Esophagus squamous epithelium (tissue), 5 donors: ENCODE data around the gene USP10. TPM values are rescaled to one million over a fixed set of nuclear protein-coding genes. Genes with fewer than 3 reads are reported as not detected.

Source experiments
- DNase-seq: peaks from one replicate; lab custom pipeline; 2025; lab: John Stamatoyannopoulos, UW
- H3K27ac ChIP-seq, 4 donors: fragments of 200-600 bp; sonication (generic); one replicate each; pipeline ENCODE4 v1.5.1; 2016 to 2019; ENCODE audit warnings: mild to moderate bottlenecking in 1 of 4
- H3K27me3 ChIP-seq, 4 donors: fragments of 200-600 bp; sonication (generic); 1 replicate in 3 of 4; 2 replicates in 1 of 4; pipeline versions ENCODE4 v1.5.1 to v1.6.0; 2017 to 2021; ENCODE audit warnings: antibody characterized with exemption in 1 of 4
- H3K36me3 ChIP-seq, 3 donors: fragments of 200-600 bp; sonication (generic); one replicate each; pipeline ENCODE4 v1.5.1; 2016 to 2019
- H3K4me1 ChIP-seq, 3 donors: fragments of 200-600 bp; sonication (generic); one replicate each; pipeline ENCODE4 v1.5.1; 2017 to 2019
- H3K4me3 ChIP-seq, 4 donors: fragments of 200-600 bp; sonication (generic); 1 replicate in 3 of 4; 2 replicates in 1 of 4; pipeline ENCODE4 v1.5.1; 2016 to 2019; ENCODE audit warnings: mild to moderate bottlenecking in 2 of 4, moderate library complexity in 1 of 4
- H3K9me3 ChIP-seq, 3 donors: fragments of 200-600 bp; sonication (generic); one replicate each; pipeline ENCODE4 v1.5.1; 2016 to 2019
- POLR2A ChIP-seq, 4 donors: fragments of 450-650 bp; IDR thresholded peaks; one replicate each; pipeline ENCODE4 v1.6.1; 2017; ENCODE audit warnings: antibody characterized with exemption in 4 of 4, mild to moderate bottlenecking in 4 of 4, moderate library complexity in 3 of 4
- WGBS, 2 donors: methylation state at CpG; one replicate each; pipeline ENCODE4 v1.1.5; 2018; 5-methylcytosine and 5-hydroxymethylcytosine counted together
- intact Hi-C: fragments of 100-400 bp; cut with DNase I; formaldehyde crosslinking; loops from one replicate; pipeline ENCODE4 v1.15.0; 2022
- total RNA-seq, 4 donors: library from RNA; depleted of rRNA; stranded (reverse); fragments of >200 nt; gene quantifications; one replicate each; pipeline ENCODE4 v1.1.0, GENCODE V29; 2016
- TF ChIP-seq, protein P1 (sequence below), 6 experiments: fragments of 450-650 bp in 4 of 6; fragments of 200-600 bp in 2 of 6; sonication (generic) in 2 of 6; IDR thresholded peaks; one replicate each; pipeline ENCODE4 v1.5.1; 2016 to 2019; ENCODE audit warnings: antibody characterized with exemption in 6 of 6, mild to moderate bottlenecking in 4 of 6, moderate library complexity in 4 of 6
- donor health status: DM: yes; HTN: yes; CAD: no.

The USP10 gene
- total RNA-seq, 4 donors from 2014 or later = 44.7 to 71.5 (median 56.0) TPM

DNA sequence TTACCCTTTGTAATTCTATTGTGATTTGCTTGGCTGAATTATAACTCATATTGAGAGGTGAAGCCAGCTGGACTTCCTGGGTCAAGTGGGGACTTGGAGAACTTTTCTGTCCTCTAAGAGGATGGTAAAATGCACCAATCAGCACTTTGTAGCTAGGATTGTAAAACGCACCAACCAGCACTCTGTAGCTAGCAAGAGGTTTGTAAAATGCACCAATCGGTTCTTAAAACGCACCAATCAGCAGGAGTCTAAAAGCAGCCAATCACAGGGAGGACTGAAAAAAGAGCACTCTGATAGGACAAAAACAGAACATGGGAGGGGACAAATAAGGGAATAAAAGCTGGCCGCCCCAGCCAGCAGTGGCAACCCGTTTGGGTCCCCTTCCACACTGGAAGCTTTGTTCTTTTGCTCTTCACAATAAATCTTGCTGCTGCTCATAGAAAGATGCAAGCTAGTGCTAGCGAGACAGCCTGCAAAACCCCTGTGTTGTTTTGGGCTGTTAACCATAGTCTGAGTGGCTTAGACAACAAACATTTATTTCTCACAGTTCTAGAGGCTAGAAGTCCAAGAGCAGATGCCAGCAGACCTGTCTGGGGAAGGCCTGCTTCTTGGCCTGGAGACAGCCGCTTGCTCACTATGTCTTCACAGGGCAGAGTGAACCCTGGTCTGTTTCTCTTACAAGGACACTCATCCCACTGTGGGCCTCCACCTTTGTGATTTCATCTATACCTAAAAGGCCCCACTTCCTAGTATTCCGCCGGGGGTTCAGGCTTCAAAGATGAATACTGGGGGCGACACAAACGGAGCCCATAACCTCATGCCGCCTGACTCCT is 81.0 kb downstream of the USP10 start:
- Histone ChIP-seq H3K27me3 (no peaks in the 10 kb centered on the region), H3K36me3 (peaks cover 14 to 52% (median 26%) of the 10 kb centered on the region in 3 donors), H3K9me3 (no peaks in the 10 kb centered on the region), H3K27ac (no peak overlapping the region), H3K4me1 (peaks cover 0 to 6% (median 4%) of the 10 kb centered on the region in 3 donors), H3K4me3 (no peak overlapping the region)
- intact Hi-C loops = no loop called here
- TF ChIP-seq, protein P1, sequence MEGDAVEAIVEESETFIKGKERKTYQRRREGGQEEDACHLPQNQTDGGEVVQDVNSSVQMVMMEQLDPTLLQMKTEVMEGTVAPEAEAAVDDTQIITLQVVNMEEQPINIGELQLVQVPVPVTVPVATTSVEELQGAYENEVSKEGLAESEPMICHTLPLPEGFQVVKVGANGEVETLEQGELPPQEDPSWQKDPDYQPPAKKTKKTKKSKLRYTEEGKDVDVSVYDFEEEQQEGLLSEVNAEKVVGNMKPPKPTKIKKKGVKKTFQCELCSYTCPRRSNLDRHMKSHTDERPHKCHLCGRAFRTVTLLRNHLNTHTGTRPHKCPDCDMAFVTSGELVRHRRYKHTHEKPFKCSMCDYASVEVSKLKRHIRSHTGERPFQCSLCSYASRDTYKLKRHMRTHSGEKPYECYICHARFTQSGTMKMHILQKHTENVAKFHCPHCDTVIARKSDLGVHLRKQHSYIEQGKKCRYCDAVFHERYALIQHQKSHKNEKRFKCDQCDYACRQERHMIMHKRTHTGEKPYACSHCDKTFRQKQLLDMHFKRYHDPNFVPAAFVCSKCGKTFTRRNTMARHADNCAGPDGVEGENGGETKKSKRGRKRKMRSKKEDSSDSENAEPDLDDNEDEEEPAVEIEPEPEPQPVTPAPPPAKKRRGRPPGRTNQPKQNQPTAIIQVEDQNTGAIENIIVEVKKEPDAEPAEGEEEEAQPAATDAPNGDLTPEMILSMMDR (IDR thresholded peaks at IDR 0.05) = no peak
- TF ChIP-seq POLR2A (IDR thresholded peaks at IDR 0.05) = no peak
- 80 to 91% methylated on average over 7 of the region's 12 CpGs for WGBS, 2 donors
- DNase-seq = no peak

DNA sequence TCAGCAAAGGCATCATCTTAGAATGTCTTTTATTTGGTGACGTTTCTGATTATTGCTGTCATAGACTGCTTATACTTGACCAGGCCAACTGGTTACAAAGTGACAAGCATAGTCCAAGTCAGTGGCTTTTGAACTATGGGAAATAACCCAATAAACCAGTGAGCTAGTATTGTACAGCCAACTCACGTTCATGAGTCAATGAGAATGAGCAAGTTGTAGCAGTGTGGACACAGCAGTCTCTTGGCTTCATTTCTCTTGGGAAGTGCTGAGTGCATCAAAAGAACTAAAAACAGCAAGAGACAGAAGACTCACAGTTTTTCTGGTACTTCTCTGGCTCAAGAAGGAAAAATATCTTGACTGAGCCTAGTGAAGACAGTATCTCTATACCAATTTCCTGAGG is 83.0 kb downstream of the USP10 start:
- no peaks in the 10 kb centered on the region for H3K9me3 ChIP-seq
- DNase-seq = no peak
- H3K27me3 ChIP-seq = no peaks in the 10 kb centered on the region
- H3K36me3 ChIP-seq = peaks cover 0 to 31% (median 11%) of the 10 kb centered on the region in 3 donors
- TF ChIP-seq POLR2A (IDR thresholded peaks at IDR 0.05) = no peak
- TF ChIP-seq, protein P1 (IDR thresholded peaks at IDR 0.05) = no peak
- no peak overlapping the region for H3K4me3 ChIP-seq
- 38 to 71% methylated on average over 1 to 2 of the region's 2 CpGs for WGBS, 2 donors
- H3K4me1 ChIP-seq = peaks cover 0 to 22% (median 11%) of the 10 kb centered on the region in 3 donors
- intact Hi-C loops = no loop called here
- no peak overlapping the region for H3K27ac ChIP-seq

DNA sequence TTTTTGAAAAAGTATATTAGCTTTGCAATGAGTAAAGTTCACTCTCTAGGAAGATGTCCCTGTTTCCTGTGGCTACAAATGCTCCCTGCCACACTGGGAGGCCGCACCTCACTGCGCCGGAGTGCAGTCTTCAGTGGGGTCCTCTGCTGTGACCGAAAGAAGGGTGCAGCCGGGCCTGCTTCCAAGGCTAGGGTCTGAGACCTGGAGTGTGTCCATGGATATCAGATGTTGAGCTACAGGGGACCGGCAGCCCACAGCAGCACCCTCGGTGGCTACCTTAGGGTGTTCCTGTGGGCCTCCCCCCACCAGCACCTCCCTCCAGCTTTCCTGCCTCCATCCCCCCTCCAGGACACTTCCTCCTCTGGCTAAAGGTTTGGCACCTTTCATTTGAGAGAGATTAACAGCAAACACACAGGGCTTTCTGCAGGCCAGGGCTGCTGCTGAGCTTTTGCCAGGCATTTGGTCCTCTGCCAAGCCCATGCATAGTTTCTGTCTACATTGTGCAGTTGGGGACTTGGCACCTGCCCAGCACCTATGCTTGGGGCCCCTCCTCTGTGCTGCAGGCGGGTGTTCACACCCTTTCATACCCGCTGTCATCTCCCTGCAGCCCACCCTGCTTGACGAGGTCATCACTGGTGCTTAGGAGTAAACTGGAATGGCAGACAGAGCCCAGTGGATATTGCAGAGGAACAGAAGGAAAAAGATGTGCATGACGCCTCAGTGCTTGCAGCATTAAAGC is 86.2 kb downstream of the USP10 start:
- WGBS, 2 donors = 23 to 30% methylated on average over 6 to 7 of the region's 11 CpGs
- no peak for TF ChIP-seq POLR2A (IDR thresholded peaks at IDR 0.05)
- TF ChIP-seq, protein P1 (IDR thresholded peaks at IDR 0.05) = no peak
- peaks cover 0 to 22% (median 11%) of the 10 kb centered on the region in 3 donors for H3K4me1 ChIP-seq
- no peaks in the 10 kb centered on the region for H3K9me3 ChIP-seq
- H3K27me3 ChIP-seq = no peaks in the 10 kb centered on the region
- no peak for DNase-seq
- no peaks in the 10 kb centered on the region for H3K36me3 ChIP-seq
- no peak overlapping the region for H3K27ac ChIP-seq
- no peak overlapping the region for H3K4me3 ChIP-seq
- intact Hi-C loops = no loop called here

DNA sequence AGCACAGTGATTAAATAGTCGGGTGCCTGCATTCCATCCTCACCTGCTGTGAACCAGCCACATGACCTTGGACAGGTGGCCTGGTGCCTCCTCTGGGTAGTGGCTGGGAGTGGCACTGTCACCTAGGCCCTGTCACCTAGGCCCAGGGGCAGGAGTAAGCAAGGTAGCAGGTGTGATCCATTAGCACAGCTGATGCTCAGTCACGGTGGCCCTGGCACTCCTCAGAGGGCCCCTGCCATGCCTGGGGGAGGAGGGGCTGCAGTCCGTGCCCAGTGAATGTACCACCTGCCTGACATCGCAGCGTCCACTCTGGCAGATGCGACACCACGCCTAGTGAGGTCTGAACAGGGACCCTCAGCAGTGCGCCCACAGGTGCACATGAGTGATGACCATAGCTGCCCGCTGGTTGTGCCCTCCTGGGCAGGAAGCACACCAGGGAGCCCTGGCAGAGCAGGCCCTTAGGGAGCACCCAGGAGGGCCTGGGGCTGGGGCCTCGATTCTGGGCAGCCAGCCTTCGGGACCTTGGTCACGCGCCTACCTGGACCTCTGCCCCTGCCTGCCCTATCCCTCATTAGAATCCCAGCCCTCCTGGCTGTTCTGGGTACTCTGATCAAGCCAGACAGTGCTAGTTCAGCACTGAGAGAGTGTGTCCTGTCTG is 86.9 kb downstream of the USP10 start:
- Histone ChIP-seq H3K27me3 (no peaks in the 10 kb centered on the region), H3K4me1 (peaks cover 0 to 22% (median 11%) of the 10 kb centered on the region in 3 donors), H3K9me3 (no peaks in the 10 kb centered on the region), H3K36me3 (no peaks in the 10 kb centered on the region), H3K4me3 (no peak overlapping the region), H3K27ac (no peak overlapping the region)
- 67 to 73% methylated on average over 5 to 7 of the region's 13 CpGs for WGBS, 2 donors
- no peak for DNase-seq
- no peak for TF ChIP-seq POLR2A (IDR thresholded peaks at IDR 0.05)
- TF ChIP-seq, protein P1 (IDR thresholded peaks at IDR 0.05) = no peak
- intact Hi-C loops = no loop called here
